ENCODE measurements around the gene CPA4. TPM values are rescaled to one million over a fixed set of nuclear protein-coding genes. Genes with fewer than 3 reads are reported as not detected.
"Not testable (repeated sequence)": the region's sequence is repeated elsewhere in the genome, so short reads cannot be mapped to it uniquely, and the experiment has no call there.

The CPA4 gene
- total RNA-seq, 2 experiments from 2014 or later: not detected

GRCh38 chr7:130303982-130304381, 11.0 kb downstream of the CPA4 start:
- Mint-ChIP-seq H3K9me3 (no peaks in the 10 kb centered on the region), H3K27me3 (no peaks in the 10 kb centered on the region), H3K4me3 (no peak overlapping the region), H3K36me3 (no peaks in the 10 kb centered on the region), H3K27ac (no peak overlapping the region), H3K4me1 (no peaks in the 10 kb centered on the region)
- no peak for DNase-seq

DNA sequence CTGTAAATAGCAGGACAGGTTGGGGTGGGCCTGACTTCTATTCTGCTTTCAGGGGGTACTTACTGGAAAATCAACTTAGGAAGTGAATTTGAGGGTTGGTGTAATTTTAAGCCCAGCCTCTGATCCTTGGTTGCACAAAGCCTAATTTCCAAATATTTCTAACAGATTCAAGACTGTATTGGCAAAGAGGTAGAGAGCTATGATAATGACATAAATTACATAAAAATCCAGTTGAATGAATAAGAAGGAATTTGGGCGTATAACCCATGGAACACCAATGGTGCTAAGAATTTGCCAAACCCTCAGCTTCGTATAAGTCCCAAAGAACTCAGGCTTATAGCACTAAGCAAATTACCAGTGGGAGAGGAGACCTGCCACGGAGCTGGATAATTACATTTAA, 11.9 kb downstream of the CPA4 start:
- Mint-ChIP-seq H3K27me3 (no peaks in the 10 kb centered on the region), H3K9me3 (no peaks in the 10 kb centered on the region), H3K36me3 (no peaks in the 10 kb centered on the region), H3K27ac (no peak overlapping the region), H3K4me3 (no peak overlapping the region), H3K4me1 (peaks cover under 1% of the 10 kb centered on the region)
- DNase-seq: no peak

DNA sequence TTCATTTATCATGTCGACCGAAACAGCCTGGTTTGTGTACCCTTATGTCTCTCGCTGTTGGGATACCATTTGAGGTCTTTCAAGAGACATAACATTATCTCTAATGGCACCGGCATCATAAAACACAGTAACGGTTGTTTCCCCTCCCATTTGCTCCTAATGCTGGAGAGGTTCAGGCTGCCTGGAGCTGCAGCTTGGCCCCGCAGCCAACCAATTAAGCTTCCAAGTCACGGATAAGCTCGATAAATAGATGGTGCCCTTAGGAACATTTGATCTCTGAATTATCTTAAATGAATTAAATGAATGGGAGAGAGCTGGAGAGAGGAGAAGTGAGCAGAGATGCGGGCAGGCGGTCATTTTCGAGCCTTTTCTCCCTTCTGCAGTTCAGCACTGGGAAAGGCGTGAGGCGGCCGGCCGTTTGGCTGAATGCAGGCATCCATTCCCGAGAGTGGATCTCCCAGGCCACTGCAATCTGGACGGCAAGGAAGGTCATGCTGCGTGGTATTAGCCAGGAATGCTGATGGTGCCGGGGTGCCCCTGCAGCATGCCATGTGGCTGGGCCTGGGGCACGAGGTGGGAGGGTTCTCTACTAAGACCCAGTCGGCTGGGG, 12.6 kb downstream of the CPA4 start:
- no peaks in the 10 kb centered on the region for H3K36me3 Mint-ChIP-seq
- no peak overlapping the region for H3K4me3 Mint-ChIP-seq
- H3K27me3 Mint-ChIP-seq: no peaks in the 10 kb centered on the region

GRCh38 chr7:130309986-130310385, 17.0 kb downstream of the CPA4 start:
- no peak for DNase-seq
- no peak overlapping the region for H3K27ac Mint-ChIP-seq

More for the DNA sequence above, 12.6 kb downstream of the CPA4 start:
- Mint-ChIP-seq H3K4me1 (peaks cover 3% of the 10 kb centered on the region), H3K27ac (no peak overlapping the region), H3K9me3 (no peaks in the 10 kb centered on the region)
- no peak for DNase-seq

DNA sequence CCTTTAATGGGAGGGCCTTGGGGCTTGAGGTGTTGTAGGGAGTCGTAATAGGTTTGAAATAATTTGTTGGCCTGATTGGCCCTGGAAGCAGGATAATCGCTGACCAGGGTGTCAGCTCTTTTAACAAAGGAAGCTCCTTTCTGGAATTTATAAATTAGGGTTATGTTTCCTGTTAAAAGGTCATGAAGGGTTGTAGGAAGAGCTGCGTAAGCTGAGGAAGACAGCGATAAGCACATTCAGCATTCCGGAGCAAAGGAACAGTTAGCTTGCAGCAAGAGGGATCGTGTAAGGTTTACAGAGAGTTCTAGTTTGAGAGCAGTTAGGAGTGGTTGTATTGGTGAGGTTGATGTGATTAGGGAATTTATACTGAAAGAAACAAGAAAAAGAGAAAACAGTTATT, 21.3 kb downstream of the CPA4 start:
- no peak for DNase-seq
- Mint-ChIP-seq H3K36me3 (no peaks in the 10 kb centered on the region), H3K27ac (no peak overlapping the region), H3K4me1 (peaks cover 3% of the 10 kb centered on the region), H3K27me3 (no peaks in the 10 kb centered on the region), H3K9me3 (no peaks in the 10 kb centered on the region), H3K4me3 (no peak overlapping the region)

More at GRCh38 chr7:130309986-130310385, 17.0 kb downstream of the CPA4 start:
- H3K36me3 Mint-ChIP-seq: no peaks in the 10 kb centered on the region
- H3K9me3 Mint-ChIP-seq: no peaks in the 10 kb centered on the region
- H3K27me3 Mint-ChIP-seq: no peaks in the 10 kb centered on the region
- H3K4me1 Mint-ChIP-seq: peaks cover 3% of the 10 kb centered on the region
- H3K4me3 Mint-ChIP-seq: no peak overlapping the region

DNA sequence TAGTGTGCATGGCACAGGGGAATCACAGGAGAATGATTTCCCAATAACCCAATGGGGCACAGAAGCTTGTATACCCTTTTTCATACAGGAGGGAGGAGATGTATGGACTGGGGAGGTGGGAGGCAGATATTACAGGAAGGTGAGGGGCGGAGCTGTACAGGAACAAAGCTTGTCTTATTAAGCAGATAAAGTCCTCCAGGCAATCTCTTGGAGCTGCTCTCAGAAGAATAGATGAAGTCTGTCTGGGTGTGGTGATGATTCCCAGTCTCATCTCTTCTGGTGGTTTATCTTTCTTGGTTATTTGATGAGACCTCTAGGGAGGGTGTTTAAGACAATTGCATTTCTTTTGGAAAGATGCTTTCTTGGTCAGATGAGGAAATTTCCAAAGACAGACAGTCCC, 26.6 kb downstream of the CPA4 start:
- no peak overlapping the region for H3K27ac Mint-ChIP-seq
- H3K27me3 Mint-ChIP-seq: no peaks in the 10 kb centered on the region
- H3K4me1 Mint-ChIP-seq: peaks cover 2% of the 10 kb centered on the region
- H3K4me3 Mint-ChIP-seq: no peak overlapping the region
- peaks cover 1% of the 10 kb centered on the region for H3K9me3 Mint-ChIP-seq
- DNase-seq: no peak
- no peaks in the 10 kb centered on the region for H3K36me3 Mint-ChIP-seq

DNA sequence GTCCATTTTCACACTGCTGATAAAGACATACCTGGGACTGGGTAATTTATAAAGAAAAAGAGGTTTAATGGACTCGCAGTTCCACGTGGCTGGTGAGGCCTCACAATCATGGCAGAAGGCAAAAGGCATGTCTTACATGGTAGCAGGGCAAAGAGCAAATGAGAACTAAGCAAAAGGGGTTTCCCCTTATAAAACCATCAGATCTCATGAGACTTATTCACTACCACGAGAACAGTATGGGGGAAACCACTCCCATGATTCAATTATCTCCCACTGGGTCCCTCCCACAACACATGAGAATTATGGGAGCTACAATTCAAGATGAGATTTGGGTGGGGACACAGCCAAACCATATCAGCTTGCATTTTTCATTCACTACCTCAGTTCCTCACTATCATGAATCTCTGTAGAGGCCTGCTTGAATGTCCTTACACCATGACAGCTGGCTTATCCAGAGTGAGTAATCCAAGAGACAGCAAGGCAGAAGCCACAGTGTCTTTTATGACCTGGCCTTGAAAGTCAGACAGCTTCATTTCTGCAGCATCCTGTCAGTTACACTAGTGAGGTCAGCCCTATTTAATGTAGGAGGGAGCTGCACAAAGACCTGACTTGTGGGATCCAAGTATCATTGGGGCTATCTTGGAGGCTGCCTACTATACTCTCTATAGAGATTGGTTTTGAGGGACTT, 28.7 kb downstream of the CPA4 start:
- not testable (repeated sequence) for H3K36me3 Mint-ChIP-seq, DNase-seq, H3K9me3 Mint-ChIP-seq, H3K27me3 Mint-ChIP-seq, H3K4me3 Mint-ChIP-seq, H3K27ac Mint-ChIP-seq, H3K4me1 Mint-ChIP-seq

- no peaks in the 10 kb centered on the region for H3K36me3 Mint-ChIP-seq
- H3K9me3 Mint-ChIP-seq: peaks cover 1% of the 10 kb centered on the region
- DNase-seq: no peak
- H3K4me1 Mint-ChIP-seq: peaks cover 2% of the 10 kb centered on the region
- no peak overlapping the region for H3K27ac Mint-ChIP-seq
- H3K27me3 Mint-ChIP-seq: no peaks in the 10 kb centered on the region
- H3K4me3 Mint-ChIP-seq: no peak overlapping the region
Measured at GRCh38 chr7:130322615-130323014, 29.7 kb downstream of the CPA4 start.

DNA sequence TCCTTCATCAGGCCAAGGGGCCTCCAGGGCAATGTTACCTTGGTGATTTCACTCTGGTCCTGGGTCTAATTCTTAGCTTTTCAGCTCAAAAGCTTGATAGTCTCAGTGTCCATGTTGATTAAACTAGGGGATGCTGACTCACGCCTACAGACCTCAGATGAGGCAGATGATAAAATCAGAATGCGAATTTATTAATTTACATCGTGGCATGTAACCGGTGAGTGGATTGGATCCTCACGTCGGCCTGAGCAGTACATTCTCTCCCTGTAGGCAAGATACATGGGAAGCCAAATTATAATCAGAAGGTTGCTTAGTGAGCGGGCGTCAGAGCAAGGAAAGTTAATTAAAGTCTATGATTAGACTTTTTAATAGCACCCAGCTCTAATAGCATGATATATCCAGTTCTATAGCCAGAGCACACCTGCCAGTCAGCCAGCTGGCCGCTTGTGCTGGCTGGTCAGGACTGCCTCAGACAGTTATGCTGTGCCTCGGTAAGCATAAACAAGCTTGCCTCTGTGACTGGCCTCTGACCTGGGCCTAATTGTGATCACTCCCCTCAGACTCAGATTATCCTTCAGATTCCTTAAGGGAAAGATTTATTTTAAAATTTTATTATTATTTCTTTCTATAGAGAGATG, 31.5 kb downstream of the CPA4 start:
- Mint-ChIP-seq H3K27ac (no peak overlapping the region), H3K27me3 (no peaks in the 10 kb centered on the region), H3K36me3 (no peaks in the 10 kb centered on the region), H3K4me1 (peaks cover 2% of the 10 kb centered on the region), H3K9me3 (peaks cover 1% of the 10 kb centered on the region), H3K4me3 (no peak overlapping the region)
- DNase-seq: no peak

DNA sequence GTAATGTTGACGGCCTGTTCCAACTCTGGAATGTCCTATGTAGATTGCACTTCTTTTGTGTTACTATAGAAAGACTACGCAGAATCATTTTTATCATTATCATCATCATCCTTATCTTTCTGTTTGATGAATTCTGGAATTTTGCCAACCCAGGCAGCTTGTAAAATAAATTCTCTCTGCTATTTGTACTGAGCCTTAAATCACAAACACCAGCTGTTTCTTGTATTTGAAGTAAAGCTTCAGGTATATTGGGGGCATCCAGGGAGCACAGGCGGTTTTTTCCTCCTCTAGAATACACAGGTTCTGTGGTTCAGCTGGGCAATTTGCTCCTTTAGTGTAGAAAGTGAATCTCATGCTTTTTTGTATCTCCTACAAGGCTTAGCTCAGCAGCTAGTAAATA, 36.7 kb downstream of the CPA4 start:
- H3K27me3 Mint-ChIP-seq: no peaks in the 10 kb centered on the region
- no peak overlapping the region for H3K27ac Mint-ChIP-seq
- DNase-seq: no peak
- H3K4me1 Mint-ChIP-seq: peaks cover 4% of the 10 kb centered on the region
- H3K9me3 Mint-ChIP-seq: no peaks in the 10 kb centered on the region
- H3K4me3 Mint-ChIP-seq: no peak overlapping the region
- no peaks in the 10 kb centered on the region for H3K36me3 Mint-ChIP-seq

DNA sequence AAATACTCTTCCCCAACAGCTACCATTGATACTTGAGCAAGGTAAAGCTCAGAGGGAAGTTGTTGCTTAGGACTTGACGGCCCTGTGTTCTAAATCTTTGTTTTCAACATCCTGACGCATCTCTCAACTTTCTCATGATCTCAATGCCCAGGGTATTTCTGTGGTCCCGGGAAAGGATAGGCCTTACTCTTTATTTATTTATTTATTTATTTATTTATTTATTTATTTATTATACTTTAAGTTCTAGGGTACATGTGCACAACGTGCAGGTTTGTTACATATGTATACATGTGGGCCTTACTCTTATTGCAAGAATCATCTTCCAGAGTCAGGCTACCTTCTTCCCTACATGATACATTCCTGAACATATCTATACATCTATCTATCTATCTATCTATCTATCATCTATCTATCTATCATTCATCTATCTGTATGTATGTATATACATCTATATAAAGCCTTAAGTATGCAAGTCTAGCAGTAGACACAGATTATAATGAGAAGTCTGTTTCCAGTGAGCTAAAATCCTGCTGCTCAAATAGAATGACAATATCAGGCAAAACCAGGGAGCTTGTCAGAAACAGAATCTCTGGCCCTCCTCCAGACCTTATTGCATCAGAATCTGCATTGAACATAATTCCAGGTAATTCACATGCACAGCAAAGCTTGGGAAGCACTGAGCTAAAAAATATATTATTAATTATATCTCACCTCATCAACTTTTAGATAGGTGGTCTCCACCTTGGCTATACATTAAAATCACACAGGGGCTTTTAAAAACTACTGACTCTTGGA, 39.5 kb downstream of the CPA4 start:
- Mint-ChIP-seq H3K27ac (no peak overlapping the region), H3K9me3 (no peaks in the 10 kb centered on the region), H3K27me3 (no peaks in the 10 kb centered on the region), H3K4me1 (peaks cover 4% of the 10 kb centered on the region), H3K4me3 (no peak overlapping the region), H3K36me3 (no peaks in the 10 kb centered on the region)
- no peak for DNase-seq

GRCh38 chr7:130333832-130334231, 40.9 kb downstream of the CPA4 start:
- no peaks in the 10 kb centered on the region for H3K9me3 Mint-ChIP-seq
- no peak overlapping the region for H3K4me3 Mint-ChIP-seq
- no peaks in the 10 kb centered on the region for H3K27me3 Mint-ChIP-seq
- no peak for DNase-seq
- no peak overlapping the region for H3K27ac Mint-ChIP-seq
- H3K4me1 Mint-ChIP-seq: peaks cover 4% of the 10 kb centered on the region
- no peaks in the 10 kb centered on the region for H3K36me3 Mint-ChIP-seq

DNA sequence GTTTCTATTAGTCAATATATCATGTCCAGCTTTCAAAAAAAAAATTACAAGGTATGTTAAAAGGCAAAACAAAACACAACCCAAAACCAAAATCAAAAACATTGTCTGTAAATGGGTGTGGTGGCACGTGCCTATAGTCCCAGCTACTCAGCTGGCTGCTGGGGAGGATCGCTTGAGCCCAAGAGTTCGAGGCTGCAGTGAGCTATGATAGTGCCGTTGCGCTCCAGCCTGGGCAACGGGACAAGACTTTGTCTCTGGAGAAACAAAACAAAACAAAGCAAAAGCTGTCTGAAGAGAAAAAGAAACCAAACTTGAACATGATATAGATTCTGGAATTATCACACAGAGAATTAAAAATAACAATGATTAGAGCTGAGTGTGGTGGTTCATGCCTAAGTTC, 41.3 kb downstream of the CPA4 start:
- Mint-ChIP-seq H3K9me3 (no peaks in the 10 kb centered on the region), H3K27ac (no peak overlapping the region), H3K4me3 (no peak overlapping the region), H3K36me3 (no peaks in the 10 kb centered on the region), H3K4me1 (peaks cover 4% of the 10 kb centered on the region), H3K27me3 (no peaks in the 10 kb centered on the region)
- no peak for DNase-seq

GRCh38 chr7:130337410-130337971, 44.5 kb downstream of the CPA4 start:
- Mint-ChIP-seq H3K27me3 (no peaks in the 10 kb centered on the region), H3K4me3 (no peak overlapping the region), H3K27ac (no peak overlapping the region), H3K36me3 (no peaks in the 10 kb centered on the region), H3K4me1 (peaks cover 4% of the 10 kb centered on the region), H3K9me3 (no peaks in the 10 kb centered on the region)
- no peak for DNase-seq

- DNase-seq: no peak
- Mint-ChIP-seq H3K4me1 (peaks cover 4% of the 10 kb centered on the region), H3K27me3 (no peaks in the 10 kb centered on the region), H3K4me3 (no peak overlapping the region), H3K36me3 (no peaks in the 10 kb centered on the region), H3K9me3 (no peaks in the 10 kb centered on the region), H3K27ac (no peak overlapping the region)
Measured at GRCh38 chr7:130338233-130338632, 45.3 kb downstream of the CPA4 start.

Measured in activated naive CD8-positive, alpha-beta T cell treated with anti-CD3 and anti-CD28 coated beads for 36 hours (primary cell).